GM13976 (cell line): ENCODE data around the gene WDR20.

Experiments used
- DNase-seq: peaks from one replicate; pipeline ENCODE4 v3.0.0; 2012; ENCODE audit warnings: low spot score
- CTCF ChIP-seq: IDR thresholded peaks from 2 replicates; pipeline ENCODE4 v1.5.1; 2012; ENCODE audit warnings: borderline replicate concordance, mild to moderate bottlenecking; ENCODE audit not compliant: insufficient read depth; ENCODE audit errors: extremely low read depth, missing control alignments, control extremely low read depth
- in situ Hi-C: fragments of 300-500 bp; cut with MboI; formaldehyde crosslinking; loops from one replicate; pipeline ENCODE4 v1.12.0; 2022; ENCODE audit warnings: low sequenced_read_pairs, mixed read lengths, inconsistent platforms; ENCODE audit not compliant: unreplicated experiment

WDR20 gene

GRCh38 chr14:102139286-102140026 lies at the start of gene WDR20:
WDR20 (plus strand) TSS chr14:102139897; CDS start chr14:102139924, 27 bp downstream.
- in situ Hi-C loops: no loop called here
- peak; percentile 21 for TF ChIP-seq CTCF
- peak; percentile 100 for DNase-seq

GRCh38 chr14:102090713-102091112 lies 49.0 kb upstream of the WDR20 start:
- TF ChIP-seq CTCF: no peak
- DNase-seq: no peak
- in situ Hi-C loops: no loop called here

GRCh38 chr14:102092806-102093205 lies 46.9 kb upstream of the WDR20 start:
- DNase-seq: no peak
- in situ Hi-C loops: no loop called here
- TF ChIP-seq CTCF: no peak

GRCh38 chr14:102094101-102094500 lies 45.6 kb upstream of the WDR20 start:
- no peak for TF ChIP-seq CTCF
- no peak for DNase-seq
- in situ Hi-C loops: no loop called here

GRCh38 chr14:102095231-102095870 lies 44.3 kb upstream of the WDR20 start:
- peak; percentile 49 for DNase-seq
- no peak for TF ChIP-seq CTCF
- in situ Hi-C loops: no loop called here

- in situ Hi-C loops: no loop called here
- TF ChIP-seq CTCF: no peak
- no peak for DNase-seq
Measured at GRCh38 chr14:102095871-102096568, 43.7 kb upstream of the WDR20 start.
